ENCODE measurements around the gene STXBP4. TPM values are rescaled to one million over a fixed set of nuclear protein-coding genes. Genes with fewer than 3 reads are reported as not detected.

Gene STXBP4
- total RNA-seq, 4 donors from 2014 or later = 2.8 to 10.3 (median 5.6) TPM

- WGBS, 2 donors = 96 to 97% methylated on average over 2 of the region's 2 CpGs
- DNase-seq (ENCODE audit: low spot score in 2 of 2) = no peak
- intact Hi-C loops (cut with DNase I; ENCODE audit: low total_unique reads) = no loop called here
- TF ChIP-seq CTCF (IDR thresholded peaks at IDR 0.05) = no peak
- no peak for TF ChIP-seq POLR2A (IDR thresholded peaks at IDR 0.05)
- no peak overlapping the region for H3K4me3 ChIP-seq (ENCODE audit: low read depth, poor library complexity, severe bottlenecking)
These were observed 190.7 kb downstream of the STXBP4 start for GRCh38 chr17:55159251-55159650.

- WGBS, 2 donors = 95 to 97% methylated on average over 7 of the region's 7 CpGs
- intact Hi-C loops (cut with DNase I; ENCODE audit: low total_unique reads) = no loop called here
- TF ChIP-seq POLR2A (IDR thresholded peaks at IDR 0.05) (no peak), CTCF (IDR thresholded peaks at IDR 0.05) (no peak)
- H3K4me3 ChIP-seq (ENCODE audit: low read depth, poor library complexity, severe bottlenecking) = no peak overlapping the region
- no peak for DNase-seq (ENCODE audit: low spot score in 2 of 2)
These were observed 191.9 kb downstream of the STXBP4 start for GRCh38 chr17:55160501-55160900.

GRCh38 chr17:55161935-55162555 is 193.5 kb downstream of the STXBP4 start:
- intact Hi-C loops (cut with DNase I; ENCODE audit: low total_unique reads) = no loop called here
- TF ChIP-seq CTCF (IDR thresholded peaks at IDR 0.05) (no peak), POLR2A (IDR thresholded peaks at IDR 0.05) (no peak)
- DNase-seq (ENCODE audit: low spot score in 2 of 2) = no peak
- H3K4me3 ChIP-seq (ENCODE audit: low read depth, poor library complexity, severe bottlenecking) = no peak overlapping the region
- 84 to 85% methylated on average over 7 of the region's 7 CpGs for WGBS, 2 donors

GRCh38 chr17:55162556-55162946 is 194.0 kb downstream of the STXBP4 start:
- intact Hi-C loops (cut with DNase I; ENCODE audit: low total_unique reads) = no loop called here
- no peak for TF ChIP-seq POLR2A (IDR thresholded peaks at IDR 0.05)
- no peak for TF ChIP-seq CTCF (IDR thresholded peaks at IDR 0.05)
- no peak overlapping the region for H3K4me3 ChIP-seq (ENCODE audit: low read depth, poor library complexity, severe bottlenecking)
- DNase-seq (ENCODE audit: low spot score in 2 of 2) = no peak

- no peak for DNase-seq (ENCODE audit: low spot score in 2 of 2)
- 94 to 96% methylated on average over 3 of the region's 3 CpGs for WGBS, 2 donors
- TF ChIP-seq POLR2A (IDR thresholded peaks at IDR 0.05) (no peak), CTCF (IDR thresholded peaks at IDR 0.05) (no peak)
- intact Hi-C loops (cut with DNase I; ENCODE audit: low total_unique reads) = no loop called here
- no peak overlapping the region for H3K4me3 ChIP-seq (ENCODE audit: low read depth, poor library complexity, severe bottlenecking)
These were observed 194.8 kb downstream of the STXBP4 start for GRCh38 chr17:55163408-55163807.

- 70 to 73% methylated on average over 2 of the region's 2 CpGs for WGBS, 2 donors
- no peak for DNase-seq (ENCODE audit: low spot score in 2 of 2)
- no peak overlapping the region for H3K4me3 ChIP-seq (ENCODE audit: low read depth, poor library complexity, severe bottlenecking)
- TF ChIP-seq POLR2A (IDR thresholded peaks at IDR 0.05) (no peak), CTCF (IDR thresholded peaks at IDR 0.05) (no peak)
- intact Hi-C loops (cut with DNase I; ENCODE audit: low total_unique reads) = no loop called here
These were observed 197.9 kb downstream of the STXBP4 start for GRCh38 chr17:55166506-55166905.

Data from lower leg skin (tissue), 4 donors.